ENCODE results near the gene EGLN2. TPM values are rescaled to one million over a fixed set of nuclear protein-coding genes. Genes with fewer than 3 reads are reported as not detected.

The EGLN2 gene
- total and polyA plus RNA-seq, 9 of the 15 experiments (the other 6 are each of a cell fraction or from before 2014, with no cell fraction given), result 9.6 to 114 (median 71.0) TPM

DNA sequence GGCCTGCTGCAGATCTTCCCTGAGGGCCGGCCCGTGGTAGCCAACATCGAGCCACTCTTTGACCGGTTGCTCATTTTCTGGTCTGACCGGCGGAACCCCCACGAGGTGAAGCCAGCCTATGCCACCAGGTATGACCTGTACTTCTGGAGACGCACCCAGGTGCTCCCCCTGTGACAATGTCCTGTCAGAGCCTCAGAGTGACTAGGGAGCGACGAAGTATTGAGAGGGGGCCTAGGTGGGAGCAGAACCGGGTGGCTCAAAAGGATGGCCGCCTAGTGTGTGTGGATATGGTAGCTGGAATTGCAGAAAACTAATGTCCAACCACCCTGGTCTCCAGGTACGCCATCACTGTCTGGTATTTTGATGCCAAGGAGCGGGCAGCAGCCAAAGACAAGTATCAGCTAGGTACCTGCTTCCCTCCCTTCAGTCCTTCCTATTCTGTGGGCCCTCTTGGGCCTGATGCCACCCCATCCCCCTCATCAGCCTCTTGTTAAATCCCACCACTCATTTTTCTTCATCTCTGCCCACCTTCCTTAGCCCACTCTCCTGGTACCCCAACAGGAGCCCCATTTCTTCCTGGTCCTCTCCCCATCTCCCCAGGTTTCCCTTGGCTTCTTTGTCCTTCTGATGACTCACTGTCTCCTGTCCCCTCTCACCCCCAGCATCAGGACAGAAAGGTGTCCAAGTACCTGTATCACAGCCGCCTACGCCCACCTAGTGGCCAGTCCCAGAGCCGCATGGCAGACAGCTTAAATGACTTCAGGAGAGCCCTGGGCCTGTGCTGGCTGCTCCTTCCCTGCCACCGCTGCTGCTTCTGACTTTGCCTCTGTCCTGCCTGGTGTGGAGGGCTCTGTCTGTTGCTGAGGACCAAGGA is 8.4 kb downstream of the EGLN2 start (continued):
- TF ChIP-seq, protein P1, sequence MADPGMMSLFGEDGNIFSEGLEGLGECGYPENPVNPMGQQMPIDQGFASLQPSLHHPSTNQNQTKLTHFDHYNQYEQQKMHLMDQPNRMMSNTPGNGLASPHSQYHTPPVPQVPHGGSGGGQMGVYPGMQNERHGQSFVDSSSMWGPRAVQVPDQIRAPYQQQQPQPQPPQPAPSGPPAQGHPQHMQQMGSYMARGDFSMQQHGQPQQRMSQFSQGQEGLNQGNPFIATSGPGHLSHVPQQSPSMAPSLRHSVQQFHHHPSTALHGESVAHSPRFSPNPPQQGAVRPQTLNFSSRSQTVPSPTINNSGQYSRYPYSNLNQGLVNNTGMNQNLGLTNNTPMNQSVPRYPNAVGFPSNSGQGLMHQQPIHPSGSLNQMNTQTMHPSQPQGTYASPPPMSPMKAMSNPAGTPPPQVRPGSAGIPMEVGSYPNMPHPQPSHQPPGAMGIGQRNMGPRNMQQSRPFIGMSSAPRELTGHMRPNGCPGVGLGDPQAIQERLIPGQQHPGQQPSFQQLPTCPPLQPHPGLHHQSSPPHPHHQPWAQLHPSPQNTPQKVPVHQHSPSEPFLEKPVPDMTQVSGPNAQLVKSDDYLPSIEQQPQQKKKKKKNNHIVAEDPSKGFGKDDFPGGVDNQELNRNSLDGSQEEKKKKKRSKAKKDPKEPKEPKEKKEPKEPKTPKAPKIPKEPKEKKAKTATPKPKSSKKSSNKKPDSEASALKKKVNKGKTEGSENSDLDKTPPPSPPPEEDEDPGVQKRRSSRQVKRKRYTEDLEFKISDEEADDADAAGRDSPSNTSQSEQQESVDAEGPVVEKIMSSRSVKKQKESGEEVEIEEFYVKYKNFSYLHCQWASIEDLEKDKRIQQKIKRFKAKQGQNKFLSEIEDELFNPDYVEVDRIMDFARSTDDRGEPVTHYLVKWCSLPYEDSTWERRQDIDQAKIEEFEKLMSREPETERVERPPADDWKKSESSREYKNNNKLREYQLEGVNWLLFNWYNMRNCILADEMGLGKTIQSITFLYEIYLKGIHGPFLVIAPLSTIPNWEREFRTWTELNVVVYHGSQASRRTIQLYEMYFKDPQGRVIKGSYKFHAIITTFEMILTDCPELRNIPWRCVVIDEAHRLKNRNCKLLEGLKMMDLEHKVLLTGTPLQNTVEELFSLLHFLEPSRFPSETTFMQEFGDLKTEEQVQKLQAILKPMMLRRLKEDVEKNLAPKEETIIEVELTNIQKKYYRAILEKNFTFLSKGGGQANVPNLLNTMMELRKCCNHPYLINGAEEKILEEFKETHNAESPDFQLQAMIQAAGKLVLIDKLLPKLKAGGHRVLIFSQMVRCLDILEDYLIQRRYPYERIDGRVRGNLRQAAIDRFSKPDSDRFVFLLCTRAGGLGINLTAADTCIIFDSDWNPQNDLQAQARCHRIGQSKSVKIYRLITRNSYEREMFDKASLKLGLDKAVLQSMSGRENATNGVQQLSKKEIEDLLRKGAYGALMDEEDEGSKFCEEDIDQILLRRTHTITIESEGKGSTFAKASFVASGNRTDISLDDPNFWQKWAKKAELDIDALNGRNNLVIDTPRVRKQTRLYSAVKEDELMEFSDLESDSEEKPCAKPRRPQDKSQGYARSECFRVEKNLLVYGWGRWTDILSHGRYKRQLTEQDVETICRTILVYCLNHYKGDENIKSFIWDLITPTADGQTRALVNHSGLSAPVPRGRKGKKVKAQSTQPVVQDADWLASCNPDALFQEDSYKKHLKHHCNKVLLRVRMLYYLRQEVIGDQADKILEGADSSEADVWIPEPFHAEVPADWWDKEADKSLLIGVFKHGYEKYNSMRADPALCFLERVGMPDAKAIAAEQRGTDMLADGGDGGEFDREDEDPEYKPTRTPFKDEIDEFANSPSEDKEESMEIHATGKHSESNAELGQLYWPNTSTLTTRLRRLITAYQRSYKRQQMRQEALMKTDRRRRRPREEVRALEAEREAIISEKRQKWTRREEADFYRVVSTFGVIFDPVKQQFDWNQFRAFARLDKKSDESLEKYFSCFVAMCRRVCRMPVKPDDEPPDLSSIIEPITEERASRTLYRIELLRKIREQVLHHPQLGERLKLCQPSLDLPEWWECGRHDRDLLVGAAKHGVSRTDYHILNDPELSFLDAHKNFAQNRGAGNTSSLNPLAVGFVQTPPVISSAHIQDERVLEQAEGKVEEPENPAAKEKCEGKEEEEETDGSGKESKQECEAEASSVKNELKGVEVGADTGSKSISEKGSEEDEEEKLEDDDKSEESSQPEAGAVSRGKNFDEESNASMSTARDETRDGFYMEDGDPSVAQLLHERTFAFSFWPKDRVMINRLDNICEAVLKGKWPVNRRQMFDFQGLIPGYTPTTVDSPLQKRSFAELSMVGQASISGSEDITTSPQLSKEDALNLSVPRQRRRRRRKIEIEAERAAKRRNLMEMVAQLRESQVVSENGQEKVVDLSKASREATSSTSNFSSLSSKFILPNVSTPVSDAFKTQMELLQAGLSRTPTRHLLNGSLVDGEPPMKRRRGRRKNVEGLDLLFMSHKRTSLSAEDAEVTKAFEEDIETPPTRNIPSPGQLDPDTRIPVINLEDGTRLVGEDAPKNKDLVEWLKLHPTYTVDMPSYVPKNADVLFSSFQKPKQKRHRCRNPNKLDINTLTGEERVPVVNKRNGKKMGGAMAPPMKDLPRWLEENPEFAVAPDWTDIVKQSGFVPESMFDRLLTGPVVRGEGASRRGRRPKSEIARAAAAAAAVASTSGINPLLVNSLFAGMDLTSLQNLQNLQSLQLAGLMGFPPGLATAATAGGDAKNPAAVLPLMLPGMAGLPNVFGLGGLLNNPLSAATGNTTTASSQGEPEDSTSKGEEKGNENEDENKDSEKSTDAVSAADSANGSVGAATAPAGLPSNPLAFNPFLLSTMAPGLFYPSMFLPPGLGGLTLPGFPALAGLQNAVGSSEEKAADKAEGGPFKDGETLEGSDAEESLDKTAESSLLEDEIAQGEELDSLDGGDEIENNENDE (IDR thresholded peaks at IDR 0.05; ENCODE audit: low read depth, low read length), result no peak
- TF ChIP-seq, protein P2, sequence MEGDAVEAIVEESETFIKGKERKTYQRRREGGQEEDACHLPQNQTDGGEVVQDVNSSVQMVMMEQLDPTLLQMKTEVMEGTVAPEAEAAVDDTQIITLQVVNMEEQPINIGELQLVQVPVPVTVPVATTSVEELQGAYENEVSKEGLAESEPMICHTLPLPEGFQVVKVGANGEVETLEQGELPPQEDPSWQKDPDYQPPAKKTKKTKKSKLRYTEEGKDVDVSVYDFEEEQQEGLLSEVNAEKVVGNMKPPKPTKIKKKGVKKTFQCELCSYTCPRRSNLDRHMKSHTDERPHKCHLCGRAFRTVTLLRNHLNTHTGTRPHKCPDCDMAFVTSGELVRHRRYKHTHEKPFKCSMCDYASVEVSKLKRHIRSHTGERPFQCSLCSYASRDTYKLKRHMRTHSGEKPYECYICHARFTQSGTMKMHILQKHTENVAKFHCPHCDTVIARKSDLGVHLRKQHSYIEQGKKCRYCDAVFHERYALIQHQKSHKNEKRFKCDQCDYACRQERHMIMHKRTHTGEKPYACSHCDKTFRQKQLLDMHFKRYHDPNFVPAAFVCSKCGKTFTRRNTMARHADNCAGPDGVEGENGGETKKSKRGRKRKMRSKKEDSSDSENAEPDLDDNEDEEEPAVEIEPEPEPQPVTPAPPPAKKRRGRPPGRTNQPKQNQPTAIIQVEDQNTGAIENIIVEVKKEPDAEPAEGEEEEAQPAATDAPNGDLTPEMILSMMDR (IDR thresholded peaks at IDR 0.05 in 2 of 3, conservative IDR thresholded peaks at IDR 0.05 in 1 of 3; ENCODE audit: insufficient read depth in 2 of 3, low read depth in 1 of 3, low read length in 3 of 3), result peak; percentile 27 to 50 (median 34); a peak in 3 of 6 replicates
- no peak for TF ChIP-seq HMBOX1 (IDR thresholded peaks at IDR 0.05)
- no peak for TF ChIP-seq SRSF3 (IDR thresholded peaks at IDR 0.05; ENCODE audit: insufficient read depth, low read length)
- peak; percentile 5; the same call in 1 of the 2 replicates for TF ChIP-seq POLR2AphosphoS5 (IDR thresholded peaks at IDR 0.05; ENCODE audit: control insufficient read depth, insufficient read depth, low read depth, low read length)
- no peak for TF ChIP-seq STAT5B (CRISPR knock-in tag; IDR thresholded peaks at IDR 0.05)
- TF ChIP-seq TOE1 (IDR thresholded peaks at IDR 0.05; ENCODE audit: borderline replicate concordance), result no peak
- TF ChIP-seq TOE1 (CRISPR knock-in tag; IDR thresholded peaks at IDR 0.05; ENCODE audit: borderline replicate concordance, low read depth), result no peak
- TF ChIP-seq THRAP3 (IDR thresholded peaks at IDR 0.05; ENCODE audit: borderline replicate concordance), result no peak
- peak; percentile 4 for TF ChIP-seq RBM22 (IDR thresholded peaks at IDR 0.05; ENCODE audit: low read depth, low read length, poor library complexity, severe bottlenecking)
- TF ChIP-seq FOXM1 (IDR thresholded peaks at IDR 0.05; ENCODE audit: low read depth), result no peak
- TF ChIP-seq FOXM1 (CRISPR knock-in tag; IDR thresholded peaks at IDR 0.05; ENCODE audit: low read depth), result no peak

Measured in K562 (cell line).